Vagina (tissue), 2 donors: ENCODE data around the gene RCOR1.

Source experiments
- CTCF ChIP-seq, 3 experiments: fragments of 450-650 bp in 2 of 3; fragments of 200-600 bp in 1 of 3; sonication (generic) in 1 of 3; IDR thresholded peaks; one replicate each; pipeline ENCODE4 v1.5.1; 2017 to 2019; ENCODE audit warnings: antibody characterized with exemption in 3 of 3, mild to moderate bottlenecking in 2 of 3, moderate library complexity in 2 of 3
- POLR2A ChIP-seq, 2 donors: fragments of 450-650 bp; IDR thresholded peaks; one replicate each; pipeline ENCODE4 v1.6.1; 2017; ENCODE audit warnings: antibody characterized with exemption in 2 of 2, mild to moderate bottlenecking in 2 of 2, moderate library complexity in 2 of 2
- POLR2AphosphoS5 ChIP-seq, 2 donors: sonication (generic); formaldehyde crosslinking; IDR thresholded peaks; one replicate each; pipeline ENCODE4 v1.9.0; 2017; ENCODE audit warnings: antibody characterized with exemption in 2 of 2, mild to moderate bottlenecking in 2 of 2, low read depth in 1 of 2; ENCODE audit not compliant: insufficient read depth in 1 of 2

- TF ChIP-seq CTCF (IDR thresholded peaks at IDR 0.05) (no peak), POLR2AphosphoS5 (IDR thresholded peaks at IDR 0.05; ENCODE audit: insufficient read depth in 1 of 2, low read depth in 1 of 2) (peak in 1 of 2 donors; percentile 32), POLR2A (IDR thresholded peaks at IDR 0.05) (no peak)
Observed at GRCh38 chr14:102775855-102776760, 183.7 kb downstream of the RCOR1 start.
